AG09319 (cell line): Measurements from ENCODE around the gene TANK.
A peak's percentile ranks its signal among the peaks of the same experiment; 100 is the strongest.
"Not testable (repeated sequence)": the region's sequence is repeated elsewhere in the genome, so short reads cannot be mapped to it uniquely, and the experiment has no call there.

Experiments used
- DNase-seq: peaks from one replicate; pipeline ENCODE4 v3.0.0-alpha.2; 2010; ENCODE audit warnings: low read depth; ENCODE audit errors: extremely low read depth
- CTCF ChIP-seq: IDR thresholded peaks from 2 replicates; pipeline ENCODE4 v1.5.1; 2011; ENCODE audit warnings: low read depth, mild to moderate bottlenecking, inconsistent platforms, low read length, moderate library complexity

The TANK gene

GRCh38 chr2:161243905-161244304, 83.7 kb downstream of the TANK start:
- DNase-seq: no peak
- no peak for TF ChIP-seq CTCF

- not testable (repeated sequence) for DNase-seq
Measured at GRCh38 chr2:161244387-161245260, 84.4 kb downstream of the TANK start.

- DNase-seq: no peak
- TF ChIP-seq CTCF: no peak
Measured at GRCh38 chr2:161245261-161245553, 85.0 kb downstream of the TANK start.

GRCh38 chr2:161245671-161246070, 85.4 kb downstream of the TANK start:
- DNase-seq: no peak
- TF ChIP-seq CTCF: no peak

- TF ChIP-seq CTCF: no peak
- no peak for DNase-seq
Measured at GRCh38 chr2:161246281-161246680, 86.1 kb downstream of the TANK start.

GRCh38 chr2:161250864-161251436, 90.7 kb downstream of the TANK start:
- DNase-seq: no peak
- peak; percentile 58 for TF ChIP-seq CTCF

GRCh38 chr2:161257123-161257952, 97.1 kb downstream of the TANK start:
- DNase-seq: no peak
- TF ChIP-seq CTCF: no peak
